Heart right ventricle (tissue), 16 donors: ENCODE measurements around the gene IFI6. TPM values are rescaled to one million over a fixed set of nuclear protein-coding genes. Genes with fewer than 3 reads are reported as not detected.

Experiments used
- ATAC-seq, 8 donors: fragments of 200-7000 bp; cut with Tn5 transposase; one replicate each; pipeline ENCODE4 v1.9.1; 2020; ENCODE audit warnings: mild to moderate bottlenecking in 8 of 8, moderate library complexity in 8 of 8, moderate number of reproducible peaks in 1 of 8
- DNase-seq, 2 donors: peaks; one replicate each; pipeline ENCODE4 v3.0.0-alpha.2; 2020
- H3K27ac ChIP-seq, 10 donors: fragments of 200-600 bp; sonication (generic) in 2 of 10; one replicate each; pipeline versions ENCODE4 v1.5.0 to v1.8.0; 2020 to 2022; ENCODE audit warnings: mild to moderate bottlenecking in 3 of 10
- H3K27me3 ChIP-seq, 7 donors: fragments of 200-600 bp; one replicate each; pipeline ENCODE4 v1.8.0; 2021 to 2022; ENCODE audit warnings: mild to moderate bottlenecking in 2 of 7
- H3K36me3 ChIP-seq, 9 donors: fragments of 200-600 bp; sonication (generic) in 1 of 9; one replicate each; pipeline versions ENCODE4 v1.5.0 to v1.8.0; 2020 to 2022; ENCODE audit warnings: mild to moderate bottlenecking in 2 of 9
- H3K4me1 ChIP-seq, 9 donors: fragments of 200-600 bp; sonication (generic) in 1 of 9; one replicate each; pipeline versions ENCODE4 v1.5.0 to v1.8.0; 2020 to 2022; ENCODE audit warnings: mild to moderate bottlenecking in 4 of 9
- H3K4me3 ChIP-seq, 10 donors: fragments of 200-600 bp; sonication (generic) in 2 of 10; one replicate each; pipeline versions ENCODE4 v1.5.0 to v1.8.0; 2020 to 2022; ENCODE audit warnings: mild to moderate bottlenecking in 7 of 10, moderate library complexity in 2 of 10
- H3K9me3 ChIP-seq, 11 donors: fragments of 200-600 bp in 10 of 11; sonication (generic) in 2 of 11; one replicate each; pipeline versions ENCODE4 v1.5.0 to v1.8.0; 2013 to 2022; ENCODE audit warnings: mild to moderate bottlenecking in 2 of 11, control low read depth in 1 of 11, moderate library complexity in 1 of 11
- WGBS, 2 donors: extraction: QIAGEN DNeasy Blood & Tissue Kit; methylation state at CpG; one replicate each; pipeline ENCODE4 v1.1.7; 2013; ENCODE audit warnings: inconsistent platforms in 1 of 2; 5-methylcytosine and 5-hydroxymethylcytosine counted together
- intact Hi-C, 10 donors: fragments of 100-400 bp; cut with DNase I; formaldehyde crosslinking; loops; one replicate each; pipeline versions ENCODE4 v1.11.1 to v1.14.2; 2022
- polyA plus RNA-seq, 2 donors: library from polyadenylated mRNA; stranded (reverse); fragments of 200-250 nt; gene quantifications; one replicate each; pipeline ENCODE4 v1.2.3, GENCODE V29; 2013
- total RNA-seq, 10 donors: library from RNA; stranded (reverse); fragmentation: NEBNext Ultra II Directional in 3 of 10; extraction: Animal tissue kit (Norgen Biotek cat#: 25700) in 3 of 10; gene quantifications; one replicate each; pipeline versions ENCODE4 v1.2.1 to v1.2.4, GENCODE V29; 2021 to 2023
- TF ChIP-seq, protein P1 (sequence below), 9 donors: fragments of 200-600 bp; sonication (generic) in 2 of 9; IDR thresholded peaks; one replicate each; pipeline versions ENCODE4 v1.5.0 to v1.8.0; 2021 to 2022; ENCODE audit warnings: antibody characterized with exemption in 9 of 9, mild to moderate bottlenecking in 5 of 9, moderate library complexity in 1 of 9
- donor health status: Arrhythmogenic right ventricular cardiomyopathy.
- donor health status: ischemic (EF 13 %, LVEDD 7.1; RV severe dilation, severe dysfunction).
- donor health status: healthy with polysubstance abuse.
- donor health status: DM: no; HTN: yes; CAD: no.
- donor health status: DM: no; HTN: no; CAD: no.
- donor health status: ischemic (EF 25% LVEDD 6.9; RV normal size, moderate dysfunction).
- donor health status: ischemic (EF 25% LVEDD 5.7; RV mildly dilated, moderate dysfunction).
- donor health status: healthy.
- donor health status: DM: yes; HTN: yes; CAD: no.
- donor health status: Ischemic cardiomyopathy.
- donor health status: ischemic (EF 35%, LVEDD 5.7; RV mildly dilated, moderate dysfunction).
- donor health status: nonischemic (EF 11% LVEDD 7.7; RV severe dilation, severe dysfunction).
- donor health status: DM: yes; HTN: yes; CAD: no.
- donor health status: PGD.
- donor health status: ischemic (EF 29% LVEDD 5.4; RV normal size, mild dysfunction).
- donor health status: nonischemic (EF 23%, LVEDD 6.1; RV moderate dilation, normal function).

IFI6 gene
- total and polyA plus RNA-seq, 12 donors: 24.2 to 143 (median 48.5) TPM

- no peak for ATAC-seq
- Histone ChIP-seq H3K27me3 (peaks cover 0 to 13% (median 0%) of the 10 kb centered on the region in 7 donors), H3K36me3 (no peaks in the 10 kb centered on the region), H3K4me1 (no peaks in the 10 kb centered on the region), H3K27ac (no peak overlapping the region), H3K4me3 (no peak overlapping the region), H3K9me3 (peaks cover 0 to 10% (median 4%) of the 10 kb centered on the region in 11 donors)
- no peak for DNase-seq
- WGBS, 2 donors: 73 to 75% methylated on average over 3 of the region's 3 CpGs
- intact Hi-C loops: no loop called here
- TF ChIP-seq, protein P1, sequence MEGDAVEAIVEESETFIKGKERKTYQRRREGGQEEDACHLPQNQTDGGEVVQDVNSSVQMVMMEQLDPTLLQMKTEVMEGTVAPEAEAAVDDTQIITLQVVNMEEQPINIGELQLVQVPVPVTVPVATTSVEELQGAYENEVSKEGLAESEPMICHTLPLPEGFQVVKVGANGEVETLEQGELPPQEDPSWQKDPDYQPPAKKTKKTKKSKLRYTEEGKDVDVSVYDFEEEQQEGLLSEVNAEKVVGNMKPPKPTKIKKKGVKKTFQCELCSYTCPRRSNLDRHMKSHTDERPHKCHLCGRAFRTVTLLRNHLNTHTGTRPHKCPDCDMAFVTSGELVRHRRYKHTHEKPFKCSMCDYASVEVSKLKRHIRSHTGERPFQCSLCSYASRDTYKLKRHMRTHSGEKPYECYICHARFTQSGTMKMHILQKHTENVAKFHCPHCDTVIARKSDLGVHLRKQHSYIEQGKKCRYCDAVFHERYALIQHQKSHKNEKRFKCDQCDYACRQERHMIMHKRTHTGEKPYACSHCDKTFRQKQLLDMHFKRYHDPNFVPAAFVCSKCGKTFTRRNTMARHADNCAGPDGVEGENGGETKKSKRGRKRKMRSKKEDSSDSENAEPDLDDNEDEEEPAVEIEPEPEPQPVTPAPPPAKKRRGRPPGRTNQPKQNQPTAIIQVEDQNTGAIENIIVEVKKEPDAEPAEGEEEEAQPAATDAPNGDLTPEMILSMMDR (IDR thresholded peaks at IDR 0.05): no peak
Measured at GRCh38 chr1:27713869-27714513, 42.0 kb upstream of the IFI6 start.

DNA sequence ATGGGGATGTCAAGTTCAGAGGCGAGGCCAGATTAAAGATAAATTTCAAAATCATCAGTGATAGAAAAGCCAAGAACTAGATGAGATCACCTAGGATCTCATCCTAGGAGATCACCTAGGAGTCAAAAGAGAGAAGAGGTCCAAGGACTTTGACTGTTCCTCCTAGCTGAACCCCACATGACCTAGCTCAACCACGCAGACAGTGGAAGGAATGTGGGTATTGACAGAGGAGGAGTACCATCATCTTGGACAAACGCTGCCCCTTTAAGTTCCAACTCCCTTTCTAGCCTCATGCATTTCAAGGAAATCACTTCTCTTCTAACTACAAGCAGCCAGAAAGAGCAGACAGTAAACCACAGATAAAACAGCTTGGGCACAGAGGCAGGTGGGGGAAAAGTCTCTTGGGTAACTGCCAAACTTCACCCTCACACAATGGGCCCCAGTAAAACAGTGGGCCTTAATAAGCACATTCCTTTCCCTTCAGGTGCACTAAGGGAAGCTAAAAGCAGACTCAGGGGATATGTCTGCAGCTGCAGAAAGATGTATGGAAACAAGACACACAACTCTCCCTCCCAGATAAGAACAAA lies 41.2 kb upstream of the IFI6 start:
- ATAC-seq: no peak
- 55 to 59% methylated on average over 3 of the region's 3 CpGs for WGBS, 2 donors
- DNase-seq: no peak
- TF ChIP-seq, protein P1 (IDR thresholded peaks at IDR 0.05): no peak
- Histone ChIP-seq H3K27ac (no peak overlapping the region), H3K36me3 (no peaks in the 10 kb centered on the region), H3K4me3 (no peak overlapping the region), H3K4me1 (no peaks in the 10 kb centered on the region), H3K27me3 (peaks cover 0 to 13% (median 0%) of the 10 kb centered on the region in 7 donors), H3K9me3 (peaks cover 0 to 16% (median 4%) of the 10 kb centered on the region in 11 donors)
- intact Hi-C loops: no loop called here

DNA sequence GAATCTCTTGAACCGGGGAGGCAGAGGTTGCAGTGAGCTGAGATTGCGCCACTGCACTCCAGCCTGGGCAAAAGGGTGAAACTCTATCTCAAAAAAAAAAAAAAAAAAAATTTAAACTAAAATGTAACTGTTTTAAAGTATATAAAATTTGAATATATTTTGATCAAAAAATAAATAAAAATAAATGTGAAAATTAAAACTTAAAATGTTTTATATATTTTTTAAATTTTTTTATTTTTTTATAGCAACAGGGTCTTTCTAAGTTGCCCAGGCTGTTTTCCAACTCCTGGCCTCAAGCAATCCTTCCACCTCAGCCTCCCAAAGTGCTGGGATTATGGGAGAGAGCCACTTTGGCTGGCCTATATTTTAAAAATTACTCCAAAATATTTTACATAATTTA lies 38.6 kb upstream of the IFI6 start:
- DNase-seq (no peak), ATAC-seq (no peak)
- no peaks in the 10 kb centered on the region for H3K36me3 ChIP-seq
- H3K9me3 ChIP-seq: peaks cover 0 to 7% (median 0%) of the 10 kb centered on the region in 11 donors
- peaks cover 0 to 7% (median 0%) of the 10 kb centered on the region in 7 donors for H3K27me3 ChIP-seq
- no peak overlapping the region for H3K27ac ChIP-seq
- 96 to 100% methylated on average over 2 of the region's 2 CpGs for WGBS, 2 donors
- intact Hi-C loops: no loop called here
- H3K4me3 ChIP-seq: no peak overlapping the region
- TF ChIP-seq, protein P1 (IDR thresholded peaks at IDR 0.05): no peak
- H3K4me1 ChIP-seq: no peaks in the 10 kb centered on the region

DNA sequence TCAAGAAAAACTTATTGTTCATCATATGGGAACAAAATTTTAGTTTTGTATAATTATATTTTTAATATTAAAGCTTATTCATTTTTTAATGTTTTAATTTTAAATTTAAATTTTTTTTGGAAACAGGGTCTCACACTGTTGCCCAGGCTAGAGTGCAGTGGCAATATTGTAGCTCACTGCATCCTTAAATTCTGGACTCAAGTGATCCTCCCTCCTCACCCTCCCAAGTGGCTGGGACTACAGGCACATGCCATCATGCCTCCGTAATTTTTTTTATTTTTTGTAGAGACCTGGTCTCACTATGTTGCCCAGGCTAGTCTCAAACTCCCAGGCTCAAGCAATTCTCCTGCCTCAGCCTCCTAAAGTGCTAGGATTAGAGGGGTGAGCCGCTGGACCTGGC lies 33.6 kb upstream of the IFI6 start:
- ATAC-seq: no peak
- WGBS, 2 donors: 77 to 82% methylated on average over 2 of the region's 2 CpGs

More for the DNA sequence above, 33.6 kb upstream of the IFI6 start:
- intact Hi-C loops: no loop called here
- DNase-seq: no peak
- no peaks in the 10 kb centered on the region for H3K36me3 ChIP-seq
- H3K4me1 ChIP-seq: no peaks in the 10 kb centered on the region
- peaks cover 0 to 22% (median 9%) of the 10 kb centered on the region in 11 donors for H3K9me3 ChIP-seq
- peaks cover 0 to 2% (median 0%) of the 10 kb centered on the region in 7 donors for H3K27me3 ChIP-seq
- TF ChIP-seq, protein P1 (IDR thresholded peaks at IDR 0.05): no peak
- no peak overlapping the region for H3K4me3 ChIP-seq
- H3K27ac ChIP-seq: no peak overlapping the region
